ENCODE measurements around the gene NDUFS7.

The NDUFS7 gene

DNA sequence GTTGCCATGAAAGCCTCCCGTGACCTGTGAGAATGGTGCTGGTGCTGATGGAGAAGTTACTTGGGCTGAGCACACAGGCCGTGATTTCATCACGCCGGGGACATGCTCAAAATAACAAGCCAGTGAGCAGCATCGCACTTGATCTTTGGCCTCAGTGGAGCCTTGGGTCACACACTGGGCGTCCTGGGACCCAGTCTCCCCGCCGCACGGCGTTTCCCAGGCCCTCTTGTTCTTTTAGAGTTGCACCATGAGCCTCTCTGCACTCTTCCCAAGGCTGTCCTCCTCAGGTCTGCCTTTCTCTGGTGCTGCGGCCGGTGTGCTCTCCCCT, 9.5 kb upstream of the NDUFS7 start:
- TF ChIP-seq, protein P1, sequence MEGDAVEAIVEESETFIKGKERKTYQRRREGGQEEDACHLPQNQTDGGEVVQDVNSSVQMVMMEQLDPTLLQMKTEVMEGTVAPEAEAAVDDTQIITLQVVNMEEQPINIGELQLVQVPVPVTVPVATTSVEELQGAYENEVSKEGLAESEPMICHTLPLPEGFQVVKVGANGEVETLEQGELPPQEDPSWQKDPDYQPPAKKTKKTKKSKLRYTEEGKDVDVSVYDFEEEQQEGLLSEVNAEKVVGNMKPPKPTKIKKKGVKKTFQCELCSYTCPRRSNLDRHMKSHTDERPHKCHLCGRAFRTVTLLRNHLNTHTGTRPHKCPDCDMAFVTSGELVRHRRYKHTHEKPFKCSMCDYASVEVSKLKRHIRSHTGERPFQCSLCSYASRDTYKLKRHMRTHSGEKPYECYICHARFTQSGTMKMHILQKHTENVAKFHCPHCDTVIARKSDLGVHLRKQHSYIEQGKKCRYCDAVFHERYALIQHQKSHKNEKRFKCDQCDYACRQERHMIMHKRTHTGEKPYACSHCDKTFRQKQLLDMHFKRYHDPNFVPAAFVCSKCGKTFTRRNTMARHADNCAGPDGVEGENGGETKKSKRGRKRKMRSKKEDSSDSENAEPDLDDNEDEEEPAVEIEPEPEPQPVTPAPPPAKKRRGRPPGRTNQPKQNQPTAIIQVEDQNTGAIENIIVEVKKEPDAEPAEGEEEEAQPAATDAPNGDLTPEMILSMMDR (IDR thresholded peaks at IDR 0.05; ENCODE audit: extremely low read depth, missing control alignments): no peak

DNA sequence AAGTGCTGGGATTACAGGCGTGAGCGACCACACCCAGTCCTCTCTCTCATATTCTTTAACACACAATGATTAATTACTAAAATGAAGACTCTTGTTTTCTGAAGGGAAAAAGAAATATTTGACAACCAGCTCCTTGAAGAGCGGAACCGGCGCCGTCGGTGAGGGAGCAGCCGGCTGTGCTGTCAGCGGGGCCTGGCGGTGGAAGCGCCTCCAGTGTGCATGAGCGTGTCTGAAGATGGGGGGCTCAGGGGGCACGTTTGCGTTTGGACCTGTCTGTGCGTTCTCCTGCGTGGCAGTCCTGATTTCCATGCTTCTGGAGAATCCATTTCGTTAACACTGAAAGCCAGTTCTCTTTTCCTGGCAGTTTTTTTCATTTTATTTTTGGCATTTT, 7.3 kb upstream of the NDUFS7 start:
- DNase-seq (ENCODE audit: low spot score): no peak
- TF ChIP-seq, protein P1 (IDR thresholded peaks at IDR 0.05; ENCODE audit: extremely low read depth, missing control alignments): no peak

More for the DNA sequence above, 9.5 kb upstream of the NDUFS7 start:
- no peak for DNase-seq (ENCODE audit: low spot score)

- no peak for DNase-seq (ENCODE audit: low spot score)
- TF ChIP-seq, protein P1 (IDR thresholded peaks at IDR 0.05; ENCODE audit: extremely low read depth, missing control alignments): no peak
Observed at GRCh38 chr19:1377176-1377964, 6.3 kb upstream of the NDUFS7 start.

- TF ChIP-seq, protein P1 (IDR thresholded peaks at IDR 0.05; ENCODE audit: extremely low read depth, missing control alignments): no peak
- DNase-seq (ENCODE audit: low spot score): no peak
Observed at GRCh38 chr19:1377965-1378785, 5.5 kb upstream of the NDUFS7 start.

GRCh38 chr19:1379126-1379905, 4.4 kb upstream of the NDUFS7 start:
- DNase-seq (ENCODE audit: low spot score): no peak
- TF ChIP-seq, protein P1 (IDR thresholded peaks at IDR 0.05; ENCODE audit: extremely low read depth, missing control alignments): no peak

GRCh38 chr19:1379961-1380489, 3.7 kb upstream of the NDUFS7 start:
- no peak for DNase-seq (ENCODE audit: low spot score)

More at GRCh38 chr19:1379961-1380489, 3.7 kb upstream of the NDUFS7 start:
- TF ChIP-seq, protein P1 (IDR thresholded peaks at IDR 0.05; ENCODE audit: extremely low read depth, missing control alignments): no peak
